ENCODE data around the gene NCOA1.
"Not testable (repeated sequence)": the region's sequence is repeated elsewhere in the genome, so short reads cannot be mapped to it uniquely, and the experiment has no call there.

- not testable (repeated sequence) for TF ChIP-seq EZH2 (IDR thresholded peaks at IDR 0.05; ENCODE audit: borderline replicate concordance, low read depth, low read length, severe bottlenecking)
- TF ChIP-seq, protein P1, sequence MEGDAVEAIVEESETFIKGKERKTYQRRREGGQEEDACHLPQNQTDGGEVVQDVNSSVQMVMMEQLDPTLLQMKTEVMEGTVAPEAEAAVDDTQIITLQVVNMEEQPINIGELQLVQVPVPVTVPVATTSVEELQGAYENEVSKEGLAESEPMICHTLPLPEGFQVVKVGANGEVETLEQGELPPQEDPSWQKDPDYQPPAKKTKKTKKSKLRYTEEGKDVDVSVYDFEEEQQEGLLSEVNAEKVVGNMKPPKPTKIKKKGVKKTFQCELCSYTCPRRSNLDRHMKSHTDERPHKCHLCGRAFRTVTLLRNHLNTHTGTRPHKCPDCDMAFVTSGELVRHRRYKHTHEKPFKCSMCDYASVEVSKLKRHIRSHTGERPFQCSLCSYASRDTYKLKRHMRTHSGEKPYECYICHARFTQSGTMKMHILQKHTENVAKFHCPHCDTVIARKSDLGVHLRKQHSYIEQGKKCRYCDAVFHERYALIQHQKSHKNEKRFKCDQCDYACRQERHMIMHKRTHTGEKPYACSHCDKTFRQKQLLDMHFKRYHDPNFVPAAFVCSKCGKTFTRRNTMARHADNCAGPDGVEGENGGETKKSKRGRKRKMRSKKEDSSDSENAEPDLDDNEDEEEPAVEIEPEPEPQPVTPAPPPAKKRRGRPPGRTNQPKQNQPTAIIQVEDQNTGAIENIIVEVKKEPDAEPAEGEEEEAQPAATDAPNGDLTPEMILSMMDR (IDR thresholded peaks at IDR 0.05; ENCODE audit: borderline replicate concordance, extremely low read depth, low read length, poor library complexity, severe bottlenecking), result not testable (repeated sequence)
These were observed 22.6 kb upstream of the NCOA1 start for GRCh38 chr2:24468453-24468852.
